HCEC 1CT (cell line): Measurements from ENCODE around the gene ATP5F1A.

Experiments used
- DNase-seq: peaks from one replicate; pipeline ENCODE4 v3.0.0-alpha.2; 2017

The ATP5F1A gene

DNA sequence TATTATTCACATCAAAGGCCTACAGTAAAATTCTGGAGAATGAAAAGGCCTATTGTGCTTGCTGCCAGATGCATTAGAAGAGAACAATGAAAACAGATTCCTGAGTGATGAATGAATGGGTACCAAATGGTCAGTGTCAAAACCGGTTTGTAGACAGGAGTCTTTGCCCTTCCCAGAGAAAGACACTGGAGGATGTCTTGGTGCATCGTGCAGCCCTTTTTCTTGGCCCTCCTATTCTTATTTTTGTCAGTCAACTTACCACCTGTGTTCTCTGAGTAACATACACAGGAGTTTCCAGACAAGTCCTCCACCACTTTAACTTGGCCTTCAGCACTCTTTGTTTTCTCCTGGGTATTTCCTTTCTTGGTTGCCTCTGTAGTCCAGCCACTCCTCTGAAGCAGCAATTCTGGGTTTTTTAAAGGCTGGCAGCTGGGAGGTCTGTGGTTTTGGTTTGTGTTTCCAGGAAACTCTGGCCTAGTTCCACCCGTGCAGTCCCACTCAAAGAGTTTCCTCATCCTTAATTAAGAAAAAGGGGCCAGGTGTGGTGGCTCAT lies 55.4 kb downstream of the ATP5F1A start:
- DNase-seq = no peak

DNA sequence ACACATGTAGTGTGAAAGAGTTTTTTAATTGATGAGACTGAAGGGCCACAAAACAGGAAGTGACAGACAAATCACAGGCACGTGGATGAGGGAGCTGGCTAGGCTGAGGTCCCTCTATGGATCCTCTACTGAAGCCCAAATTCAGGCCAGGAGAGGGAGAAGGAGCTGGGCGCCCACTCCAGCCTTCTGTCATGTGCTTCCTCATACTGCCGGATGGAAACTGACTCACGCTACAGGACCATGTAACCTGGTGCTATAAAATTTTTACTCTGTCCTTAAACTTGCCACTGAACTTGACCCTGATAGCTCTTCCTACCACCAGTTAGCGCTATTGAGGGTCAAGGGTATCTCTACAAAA lies 57.4 kb downstream of the ATP5F1A start:
- DNase-seq = no peak

- no peak for DNase-seq
Observed at GRCh38 chr18:46040033-46040746, 57.9 kb downstream of the ATP5F1A start.

DNA sequence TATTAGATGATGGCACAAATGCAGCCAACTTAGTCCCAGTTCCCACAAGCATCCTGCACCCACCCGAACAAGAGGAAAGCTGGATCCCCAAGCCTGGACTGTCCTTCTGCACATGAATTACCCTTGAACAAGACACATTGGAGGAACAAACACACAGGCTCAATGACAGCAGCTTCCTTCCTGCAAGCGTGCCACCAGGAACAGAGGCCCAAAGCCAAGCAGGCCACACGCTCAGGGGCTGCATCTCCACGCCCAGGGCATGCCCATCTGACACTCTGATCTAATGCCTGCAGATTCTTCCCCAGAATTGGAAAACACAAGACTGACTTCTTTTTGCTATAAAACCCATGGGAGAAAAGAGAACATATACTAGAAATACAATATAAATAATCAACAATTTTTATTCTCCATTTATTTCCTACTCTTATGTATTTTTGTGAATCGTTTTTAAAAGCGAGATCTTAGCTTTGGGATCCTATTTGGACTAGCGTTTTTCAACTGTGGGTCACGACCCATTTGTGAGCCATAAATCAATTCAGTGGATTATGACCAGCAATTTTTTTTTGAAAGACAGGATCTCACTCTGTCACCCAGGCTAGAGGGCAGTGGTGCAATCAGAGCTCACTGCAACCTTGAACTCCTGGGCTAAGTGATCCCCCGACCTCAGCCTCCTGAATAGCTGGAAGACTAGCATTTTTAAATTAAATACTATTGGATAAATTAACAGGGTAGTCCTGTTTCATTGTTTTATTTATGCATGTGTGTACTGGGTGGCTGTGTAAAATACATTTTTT lies 60.4 kb downstream of the ATP5F1A start:
- DNase-seq = no peak

- DNase-seq = no peak
Observed at GRCh38 chr18:46035696-46036680, 62.1 kb downstream of the ATP5F1A start.

DNA sequence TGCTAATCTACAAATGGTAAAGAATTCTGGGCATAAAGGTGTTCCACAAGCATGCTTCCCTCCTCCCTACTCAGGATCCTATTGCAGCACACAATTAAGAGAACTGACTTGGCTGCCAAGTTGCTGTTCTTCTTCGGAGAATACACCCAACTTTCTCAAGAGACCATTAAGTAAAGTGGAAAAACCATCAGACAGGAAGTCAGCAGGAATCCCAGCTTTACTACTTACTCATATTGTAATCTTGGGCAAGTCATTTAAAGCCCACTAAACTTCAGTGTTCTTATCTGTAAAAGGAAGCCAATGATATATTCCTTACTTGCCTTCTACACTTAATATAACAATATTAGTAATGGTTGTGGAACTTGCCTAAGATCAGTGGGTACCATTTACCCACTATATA lies 63.9 kb downstream of the ATP5F1A start:
- DNase-seq = no peak

- DNase-seq = no peak
Observed at GRCh38 chr18:46031741-46032140, 66.4 kb downstream of the ATP5F1A start.
